SKM-1 (cell line): ENCODE measurements around the gene PPFIA2.

Source experiments
- DNase-seq: peaks from one replicate; lab custom pipeline; 2025; ENCODE audit not compliant: unreplicated experiment; lab: John Stamatoyannopoulos, UW

PPFIA2 gene

GRCh38 chr12:81558031-81558430 lies 201.1 kb downstream of the PPFIA2 start:
- no peak for DNase-seq

- no peak for DNase-seq
These were observed 212.3 kb downstream of the PPFIA2 start for GRCh38 chr12:81546811-81547210.

GRCh38 chr12:81543621-81544139 lies 215.5 kb downstream of the PPFIA2 start:
- no peak for DNase-seq

- DNase-seq, result no peak
These were observed 216.8 kb downstream of the PPFIA2 start for GRCh38 chr12:81542065-81543010.

GRCh38 chr12:81541121-81541520 lies 218.0 kb downstream of the PPFIA2 start:
- no peak for DNase-seq

- DNase-seq, result no peak
These were observed 219.9 kb downstream of the PPFIA2 start for GRCh38 chr12:81539279-81539678.

- DNase-seq, result no peak
These were observed 226.1 kb downstream of the PPFIA2 start for GRCh38 chr12:81533054-81533453.

- DNase-seq, result no peak
These were observed 228.8 kb downstream of the PPFIA2 start for GRCh38 chr12:81530352-81530751.

- DNase-seq, result no peak
These were observed 238.8 kb downstream of the PPFIA2 start for GRCh38 chr12:81520064-81520945.

- no peak for DNase-seq
These were observed 240.5 kb downstream of the PPFIA2 start for GRCh38 chr12:81518638-81519037.

GRCh38 chr12:81517296-81517695 lies 241.9 kb downstream of the PPFIA2 start:
- DNase-seq, result no peak

- no peak for DNase-seq
These were observed 256.0 kb downstream of the PPFIA2 start for GRCh38 chr12:81502912-81503695.

- no peak for DNase-seq
These were observed 258.4 kb downstream of the PPFIA2 start for GRCh38 chr12:81500788-81501187.

GRCh38 chr12:81499809-81500208 lies 259.3 kb downstream of the PPFIA2 start:
- no peak for DNase-seq

GRCh38 chr12:81492131-81492720 lies 266.9 kb downstream of the PPFIA2 start:
- no peak for DNase-seq

GRCh38 chr12:81472934-81473333 lies 286.2 kb downstream of the PPFIA2 start:
- no peak for DNase-seq

GRCh38 chr12:81470923-81471322 lies 288.2 kb downstream of the PPFIA2 start:
- DNase-seq, result no peak

GRCh38 chr12:81468206-81468605 lies 290.9 kb downstream of the PPFIA2 start:
- DNase-seq, result no peak

- no peak for DNase-seq
These were observed 293.3 kb downstream of the PPFIA2 start for GRCh38 chr12:81465876-81466275.

GRCh38 chr12:81465191-81465590 lies 294.0 kb downstream of the PPFIA2 start:
- no peak for DNase-seq
